ENCODE results near the gene TMEM239.

Gene TMEM239

GRCh38 chr20:2864626-2865025, 48.5 kb downstream of the TMEM239 start:
- Histone ChIP-seq H3K9ac (ENCODE audit: low read depth, low read length) (no peak overlapping the region), H3K4me3 (ENCODE audit: low read length) (no peak overlapping the region), H3K27me3 (ENCODE audit: insufficient read depth, low read length) (no peaks in the 10 kb centered on the region), H3K36me3 (ENCODE audit: insufficient read depth, low read length) (0 out of 2 replicates have a peak, but pooled peaks cover 2% of the 10 kb centered on the region), H3K4me1 (ENCODE audit: insufficient read depth, low read length) (no peaks in the 10 kb centered on the region), H3K27ac (ENCODE audit: low read depth, low read length) (no peak overlapping the region), H3K9me3 (ENCODE audit: insufficient read depth, low read depth, low read length) (no peaks in the 10 kb centered on the region)
- 92% methylated on average over 12 of the region's 12 CpGs for WGBS

GRCh38 chr20:2865101-2865500, 48.9 kb downstream of the TMEM239 start:
- Histone ChIP-seq H3K4me1 (ENCODE audit: insufficient read depth, low read length) (no peaks in the 10 kb centered on the region), H3K27ac (ENCODE audit: low read depth, low read length) (no peak overlapping the region), H3K9me3 (ENCODE audit: insufficient read depth, low read depth, low read length) (no peaks in the 10 kb centered on the region), H3K4me3 (ENCODE audit: low read length) (no peak overlapping the region), H3K36me3 (ENCODE audit: insufficient read depth, low read length) (0 out of 2 replicates have a peak, but pooled peaks cover 2% of the 10 kb centered on the region), H3K27me3 (ENCODE audit: insufficient read depth, low read length) (no peaks in the 10 kb centered on the region), H3K9ac (ENCODE audit: low read depth, low read length) (no peak overlapping the region)
- WGBS = 94% methylated on average over 10 of the region's 10 CpGs

- Histone ChIP-seq H3K27ac (ENCODE audit: low read depth, low read length) (no peak overlapping the region), H3K36me3 (ENCODE audit: insufficient read depth, low read length) (0 out of 2 replicates have a peak, but pooled peaks cover 2% of the 10 kb centered on the region), H3K4me3 (ENCODE audit: low read length) (no peak overlapping the region), H3K4me1 (ENCODE audit: insufficient read depth, low read length) (no peaks in the 10 kb centered on the region; the same call in 1 of the 2 replicates), H3K9me3 (ENCODE audit: insufficient read depth, low read depth, low read length) (no peaks in the 10 kb centered on the region), H3K9ac (ENCODE audit: low read depth, low read length) (no peak overlapping the region), H3K27me3 (ENCODE audit: insufficient read depth, low read length) (no peaks in the 10 kb centered on the region)
- 94% methylated on average over 3 of the region's 3 CpGs for WGBS
Measured at GRCh38 chr20:2865630-2866029, 49.5 kb downstream of the TMEM239 start.

- H3K4me3 ChIP-seq (ENCODE audit: low read length) = no peak overlapping the region
- peaks cover 6% of the 10 kb centered on the region; the same call in 1 of the 2 replicates for H3K4me1 ChIP-seq (ENCODE audit: insufficient read depth, low read length)
- no peaks in the 10 kb centered on the region for H3K9me3 ChIP-seq (ENCODE audit: insufficient read depth, low read depth, low read length)
- peaks cover 5% of the 10 kb centered on the region; the same call in 1 of the 2 replicates for H3K27me3 ChIP-seq (ENCODE audit: insufficient read depth, low read length)
- H3K9ac ChIP-seq (ENCODE audit: low read depth, low read length) = no peak overlapping the region
- 0 out of 2 replicates have a peak, but pooled peaks cover 2% of the 10 kb centered on the region for H3K36me3 ChIP-seq (ENCODE audit: insufficient read depth, low read length)
- H3K27ac ChIP-seq (ENCODE audit: low read depth, low read length) = no peak overlapping the region
- 96% methylated on average over 11 of the region's 11 CpGs for WGBS
Measured at GRCh38 chr20:2866236-2866635, 50.1 kb downstream of the TMEM239 start.

- Histone ChIP-seq H3K9ac (ENCODE audit: low read depth, low read length) (no peak overlapping the region), H3K27ac (ENCODE audit: low read depth, low read length) (no peak overlapping the region), H3K27me3 (ENCODE audit: insufficient read depth, low read length) (peaks cover 16% of the 10 kb centered on the region), H3K9me3 (ENCODE audit: insufficient read depth, low read depth, low read length) (no peaks in the 10 kb centered on the region), H3K36me3 (ENCODE audit: insufficient read depth, low read length) (0 out of 2 replicates have a peak, but pooled peaks cover 2% of the 10 kb centered on the region), H3K4me1 (ENCODE audit: insufficient read depth, low read length) (peaks cover 9% of the 10 kb centered on the region; the same call in 1 of the 2 replicates), H3K4me3 (ENCODE audit: low read length) (no peak overlapping the region)
- WGBS = 92% methylated on average over 12 of the region's 12 CpGs
Measured at GRCh38 chr20:2867081-2867864, 51.1 kb downstream of the TMEM239 start.
